HepG2 (cell line): ENCODE data around the gene TANGO6. TPM values are rescaled to one million over a fixed set of nuclear protein-coding genes. Genes with fewer than 3 reads are reported as not detected.

Experiments
- ARNT2 ChIP-seq: sonication (generic); formaldehyde crosslinking; IDR thresholded peaks from 2 replicates; pipeline ENCODE4 v1.8.0; 2022; ENCODE audit warnings: mild to moderate bottlenecking, low read depth, missing genetic modification reagents, moderate library complexity
- ASH2L ChIP-seq: fragments of 300-600, 200-600 bp; sonication (generic); IDR thresholded peaks from 2 replicates; pipeline ENCODE4 v1.7.0; 2017; ENCODE audit warnings: low read depth, mild to moderate bottlenecking, moderate library complexity, mixed read lengths, low read length; ENCODE audit not compliant: insufficient read length
- CBX1 ChIP-seq: IDR thresholded peaks from one replicate; pipeline ENCODE4 v1.6.1; 2016; ENCODE audit warnings: antibody characterized with exemption, low read depth
- CHD2 ChIP-seq: IDR thresholded peaks from 2 replicates; pipeline ENCODE4 v1.6.1; 2011; ENCODE audit warnings: low read depth, low read length, improper control_type of control experiment
- ELF1 ChIP-seq: sonication (generic); formaldehyde crosslinking; IDR thresholded peaks from 2 replicates; pipeline ENCODE4 v1.4.0; 2020; ENCODE audit warnings: missing genetic modification reagents
- HNF4G ChIP-seq, 2 experiments: sonication (generic) in 1 of 2; formaldehyde crosslinking in 1 of 2; IDR thresholded peaks; 2 replicates each; pipeline versions ENCODE4 v1.4.0 to v1.6.1; 2011 to 2020; ENCODE audit warnings: borderline replicate concordance in 2 of 2, low read depth in 2 of 2, mild to moderate bottlenecking in 2 of 2, low read length in 1 of 2, missing genetic modification reagents in 1 of 2, moderate library complexity in 1 of 2
- HNRNPL ChIP-seq: fragments of 200-400 bp; formaldehyde crosslinking; IDR thresholded peaks from 2 replicates; pipeline ENCODE4 v1.6.1; 2017; ENCODE audit warnings: mild to moderate bottlenecking, low read depth, low read length
- JUNB ChIP-seq: sonication (generic); formaldehyde crosslinking; IDR thresholded peaks from 2 replicates; pipeline ENCODE4 v1.8.0; 2022; ENCODE audit warnings: missing genetic modification reagents, mild to moderate bottlenecking, borderline replicate concordance
- MZF1 ChIP-seq: sonication (generic); formaldehyde crosslinking; IDR thresholded peaks from 2 replicates; pipeline ENCODE4 v1.8.1; 2023; ENCODE audit warnings: mild to moderate bottlenecking, missing genetic modification reagents, borderline replicate concordance
- NRL ChIP-seq: sonication (generic); formaldehyde crosslinking; IDR thresholded peaks from 2 replicates; pipeline ENCODE4 v1.5.0; 2020; ENCODE audit warnings: missing genetic modification reagents, mild to moderate bottlenecking, moderate library complexity, borderline replicate concordance
- REL ChIP-seq: sonication (generic); formaldehyde crosslinking; conservative IDR thresholded peaks from 2 replicates; pipeline ENCODE4 v1.8.0; 2022; ENCODE audit warnings: mild to moderate bottlenecking, missing genetic modification reagents, moderate library complexity
- SETDB1 ChIP-seq: sonication (generic); formaldehyde crosslinking; IDR thresholded peaks from 2 replicates; pipeline ENCODE4 v1.5.1; 2020; ENCODE audit warnings: missing genetic modification reagents, mild to moderate bottlenecking, borderline replicate concordance
- SOX5 ChIP-seq: IDR thresholded peaks from 2 replicates; pipeline ENCODE4 v1.6.1; 2016; ENCODE audit warnings: borderline replicate concordance
- ZBTB7A ChIP-seq: sonication (generic); formaldehyde crosslinking; IDR thresholded peaks from 2 replicates; pipeline ENCODE4 v1.8.0; 2022; ENCODE audit warnings: mild to moderate bottlenecking, missing genetic modification reagents
- ZEB1 ChIP-seq: IDR thresholded peaks from 2 replicates; pipeline ENCODE4 v1.6.1; 2012; ENCODE audit warnings: mild to moderate bottlenecking, low read depth, inconsistent platforms; ENCODE audit not compliant: insufficient replicate concordance
- ZNF136 ChIP-seq: sonication (generic); formaldehyde crosslinking; IDR thresholded peaks from 2 replicates; pipeline ENCODE4 v1.8.1; 2022; ENCODE audit warnings: low read depth, mild to moderate bottlenecking, moderate library complexity, missing genetic modification reagents
- ZNF607 ChIP-seq: sonication (generic); formaldehyde crosslinking; IDR thresholded peaks from 2 replicates; pipeline ENCODE4 v1.5.1; 2020; ENCODE audit warnings: missing genetic modification reagents, mild to moderate bottlenecking, borderline replicate concordance
- ZNF724P ChIP-seq: sonication (generic); formaldehyde crosslinking; IDR thresholded peaks from 2 replicates; pipeline ENCODE4 v1.8.0; 2022; ENCODE audit warnings: missing genetic modification reagents, borderline replicate concordance
- ZNF883 ChIP-seq: sonication (generic); formaldehyde crosslinking; IDR thresholded peaks from 2 replicates; pipeline ENCODE4 v1.5.1; 2020; ENCODE audit warnings: mild to moderate bottlenecking, missing genetic modification reagents; ENCODE audit errors: not compliant biosample characterization
- polyA plus RNA-seq, 8 experiments: library from polyadenylated mRNA; depleted of rRNA in 3 of 8; stranded (reverse) in 7 of 8; unstranded in 1 of 8; fragments of >200 nt; fragmentation: Illumina TruSeq in 4 of 8; extraction: Trizol in 4 of 8; gene quantifications; 2 replicates each; pipeline versions ENCODE4 v1.2.1 to v1.2.3, GENCODE V29; 2011 to 2016; ENCODE audit warnings: low read depth in 4 of 8, missing spikeins in 1 of 8, mixed read lengths in 1 of 8; ENCODE audit not compliant: insufficient read depth in 1 of 8
- total RNA-seq, 5 experiments: library from RNA; depleted of rRNA; stranded (reverse); fragments of >200 nt; fragmentation: Illumina TruSeq; extraction: Trizol; gene quantifications; 2 replicates each; pipeline ENCODE4 v1.2.3, GENCODE V29; 2016; ENCODE audit warnings: low read depth in 1 of 5
- TF ChIP-seq, protein P1 (sequence below): sonication (generic); formaldehyde crosslinking; IDR thresholded peaks from 2 replicates; pipeline ENCODE4 v1.4.0; 2020; ENCODE audit warnings: missing genetic modification reagents, borderline replicate concordance
- TF ChIP-seq, protein P2 (sequence below): sonication (generic); formaldehyde crosslinking; IDR thresholded peaks from 2 replicates; pipeline ENCODE4 v1.5.0; 2020; ENCODE audit warnings: missing genetic modification reagents, mild to moderate bottlenecking, borderline replicate concordance
- TF ChIP-seq, protein P3 (sequence below): sonication (generic); formaldehyde crosslinking; IDR thresholded peaks from 2 replicates; pipeline ENCODE4 v1.5.1; 2020; ENCODE audit warnings: mild to moderate bottlenecking, moderate library complexity, missing genetic modification reagents
- TF ChIP-seq, protein P4 (sequence below): IDR thresholded peaks from 2 replicates; pipeline ENCODE4 v1.6.1; 2016; ENCODE audit warnings: mild to moderate bottlenecking

The TANGO6 gene
- total and polyA plus RNA-seq, 2 of the 13 experiments (the other 11 are each of a cell fraction or from before 2014, with no cell fraction given): 7.2 to 13.3 TPM

DNA sequence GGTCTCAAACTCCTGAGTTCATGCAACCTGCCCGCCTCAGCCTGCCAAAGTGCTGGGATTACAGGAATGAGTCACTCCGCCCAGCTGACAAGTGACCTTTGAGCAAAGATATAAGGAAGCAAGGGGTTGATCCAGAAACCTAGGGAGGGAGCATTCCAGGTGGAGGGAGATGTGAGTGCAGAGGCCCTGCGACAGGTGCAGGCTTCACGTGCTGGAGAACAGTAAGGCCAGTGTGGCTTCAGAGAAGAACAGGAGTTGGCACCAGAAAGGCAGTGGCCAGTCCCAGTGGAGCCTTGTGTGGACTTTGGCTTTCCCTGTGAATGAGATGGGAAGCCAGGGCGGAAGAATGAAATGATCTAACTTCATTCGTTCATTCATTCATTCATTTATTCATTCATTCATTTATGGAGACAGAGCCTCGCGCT is 188.6 kb downstream of the TANGO6 start (continued):
- TF ChIP-seq ZNF724P (no peak), HNRNPL (no peak), SOX5 (CRISPR knock-in tag) (peak; percentile 61; the same call in 1 of the 2 replicates), NRL (CRISPR knock-in tag) (no peak), ZBTB7A (CRISPR knock-in tag) (no peak), REL (CRISPR knock-in tag) (no peak), MZF1 (CRISPR knock-in tag) (no peak), JUNB (peak; percentile 72), ZEB1 (peak; percentile 85), ZNF607 (CRISPR knock-in tag) (no peak), ARNT2 (CRISPR knock-in tag) (no peak), HNF4G (IDR thresholded peaks at IDR 0.05; ENCODE audit: borderline replicate concordance, low read depth, low read length) (peak; percentile 85), HNF4G (CRISPR knock-in tag; IDR thresholded peaks at IDR 0.05; ENCODE audit: borderline replicate concordance, low read depth) (no peak), ELF1 (CRISPR knock-in tag) (peak; percentile 63), CHD2 (no peak), CBX1 (no peak), ZNF883 (no peak), SETDB1 (no peak), ASH2L (no peak), ZNF136 (CRISPR knock-in tag) (no peak)
- TF ChIP-seq, protein P1, sequence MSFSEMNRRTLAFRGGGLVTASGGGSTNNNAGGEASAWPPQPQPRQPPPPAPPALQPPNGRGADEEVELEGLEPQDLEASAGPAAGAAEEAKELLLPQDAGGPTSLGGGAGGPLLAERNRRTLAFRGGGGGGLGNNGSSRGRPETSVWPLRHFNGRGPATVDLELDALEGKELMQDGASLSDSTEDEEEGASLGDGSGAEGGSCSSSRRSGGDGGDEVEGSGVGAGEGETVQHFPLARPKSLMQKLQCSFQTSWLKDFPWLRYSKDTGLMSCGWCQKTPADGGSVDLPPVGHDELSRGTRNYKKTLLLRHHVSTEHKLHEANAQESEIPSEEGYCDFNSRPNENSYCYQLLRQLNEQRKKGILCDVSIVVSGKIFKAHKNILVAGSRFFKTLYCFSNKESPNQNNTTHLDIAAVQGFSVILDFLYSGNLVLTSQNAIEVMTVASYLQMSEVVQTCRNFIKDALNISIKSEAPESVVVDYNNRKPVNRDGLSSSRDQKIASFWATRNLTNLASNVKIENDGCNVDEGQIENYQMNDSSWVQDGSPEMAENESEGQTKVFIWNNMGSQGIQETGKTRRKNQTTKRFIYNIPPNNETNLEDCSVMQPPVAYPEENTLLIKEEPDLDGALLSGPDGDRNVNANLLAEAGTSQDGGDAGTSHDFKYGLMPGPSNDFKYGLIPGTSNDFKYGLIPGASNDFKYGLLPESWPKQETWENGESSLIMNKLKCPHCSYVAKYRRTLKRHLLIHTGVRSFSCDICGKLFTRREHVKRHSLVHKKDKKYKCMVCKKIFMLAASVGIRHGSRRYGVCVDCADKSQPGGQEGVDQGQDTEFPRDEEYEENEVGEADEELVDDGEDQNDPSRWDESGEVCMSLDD (CRISPR knock-in tag): no peak
- TF ChIP-seq, protein P2, sequence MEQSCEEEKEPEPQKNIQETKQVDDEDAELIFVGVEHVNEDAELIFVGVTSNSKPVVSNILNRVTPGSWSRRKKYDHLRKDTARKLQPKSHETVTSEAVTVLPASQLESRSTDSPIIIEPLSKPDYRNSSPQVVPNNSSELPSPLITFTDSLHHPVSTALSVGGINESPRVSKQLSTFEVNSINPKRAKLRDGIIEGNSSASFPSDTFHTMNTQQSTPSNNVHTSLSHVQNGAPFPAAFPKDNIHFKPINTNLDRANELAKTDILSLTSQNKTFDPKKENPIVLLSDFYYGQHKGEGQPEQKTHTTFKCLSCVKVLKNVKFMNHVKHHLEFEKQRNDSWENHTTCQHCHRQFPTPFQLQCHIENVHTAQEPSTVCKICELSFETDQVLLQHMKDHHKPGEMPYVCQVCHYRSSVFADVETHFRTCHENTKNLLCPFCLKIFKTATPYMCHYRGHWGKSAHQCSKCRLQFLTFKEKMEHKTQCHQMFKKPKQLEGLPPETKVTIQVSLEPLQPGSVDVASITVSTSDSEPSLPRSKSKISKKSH: no peak
- TF ChIP-seq, protein P3, sequence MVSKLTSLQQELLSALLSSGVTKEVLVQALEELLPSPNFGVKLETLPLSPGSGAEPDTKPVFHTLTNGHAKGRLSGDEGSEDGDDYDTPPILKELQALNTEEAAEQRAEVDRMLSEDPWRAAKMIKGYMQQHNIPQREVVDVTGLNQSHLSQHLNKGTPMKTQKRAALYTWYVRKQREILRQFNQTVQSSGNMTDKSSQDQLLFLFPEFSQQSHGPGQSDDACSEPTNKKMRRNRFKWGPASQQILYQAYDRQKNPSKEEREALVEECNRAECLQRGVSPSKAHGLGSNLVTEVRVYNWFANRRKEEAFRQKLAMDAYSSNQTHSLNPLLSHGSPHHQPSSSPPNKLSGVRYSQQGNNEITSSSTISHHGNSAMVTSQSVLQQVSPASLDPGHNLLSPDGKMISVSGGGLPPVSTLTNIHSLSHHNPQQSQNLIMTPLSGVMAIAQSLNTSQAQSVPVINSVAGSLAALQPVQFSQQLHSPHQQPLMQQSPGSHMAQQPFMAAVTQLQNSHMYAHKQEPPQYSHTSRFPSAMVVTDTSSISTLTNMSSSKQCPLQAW (CRISPR knock-in tag): no peak
- TF ChIP-seq, protein P4, sequence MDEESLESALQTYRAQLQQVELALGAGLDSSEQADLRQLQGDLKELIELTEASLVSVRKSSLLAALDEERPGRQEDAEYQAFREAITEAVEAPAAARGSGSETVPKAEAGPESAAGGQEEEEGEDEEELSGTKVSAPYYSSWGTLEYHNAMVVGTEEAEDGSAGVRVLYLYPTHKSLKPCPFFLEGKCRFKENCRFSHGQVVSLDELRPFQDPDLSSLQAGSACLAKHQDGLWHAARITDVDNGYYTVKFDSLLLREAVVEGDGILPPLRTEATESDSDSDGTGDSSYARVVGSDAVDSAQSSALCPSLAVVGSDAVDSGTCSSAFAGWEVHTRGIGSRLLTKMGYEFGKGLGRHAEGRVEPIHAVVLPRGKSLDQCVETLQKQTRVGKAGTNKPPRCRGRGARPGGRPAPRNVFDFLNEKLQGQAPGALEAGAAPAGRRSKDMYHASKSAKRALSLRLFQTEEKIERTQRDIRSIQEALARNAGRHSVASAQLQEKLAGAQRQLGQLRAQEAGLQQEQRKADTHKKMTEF (CRISPR knock-in tag): peak; percentile 51
